Upper lobe of left lung (tissue), 4 donors: ENCODE results near the gene TMEM164.

Source experiments
- CTCF ChIP-seq, 6 experiments: fragments of 450-650 bp in 4 of 6; fragments of 200-600 bp in 2 of 6; sonication (generic) in 2 of 6; IDR thresholded peaks; one replicate each; pipeline ENCODE4 v1.5.1; 2016 to 2019; ENCODE audit warnings: antibody characterized with exemption in 6 of 6
- EP300 ChIP-seq, 4 donors: sonication (generic); formaldehyde crosslinking; IDR thresholded peaks; one replicate each; pipeline ENCODE4 v1.5.1; 2017; ENCODE audit warnings: antibody characterized with exemption in 4 of 4, control low read depth in 2 of 4
- POLR2A ChIP-seq, 4 donors: fragments of 450-650 bp; IDR thresholded peaks; one replicate each; pipeline ENCODE4 v1.5.1; 2016 to 2017; ENCODE audit warnings: antibody characterized with exemption in 4 of 4, mild to moderate bottlenecking in 2 of 4
- POLR2AphosphoS5 ChIP-seq, 2 donors: sonication (generic); formaldehyde crosslinking; IDR thresholded peaks; one replicate each; pipeline ENCODE4 v1.5.1; 2017; ENCODE audit warnings: antibody characterized with exemption in 2 of 2

- TF ChIP-seq CTCF (IDR thresholded peaks at IDR 0.05) = peak in 5 of 6 experiments; percentile 15 to 53 (median 29)
- no peak for TF ChIP-seq POLR2A (IDR thresholded peaks at IDR 0.05)
- no peak for TF ChIP-seq EP300 (IDR thresholded peaks at IDR 0.05)
- no peak for TF ChIP-seq POLR2AphosphoS5 (IDR thresholded peaks at IDR 0.05)
These were observed 153.3 kb downstream of the TMEM164 start for GRCh38 chrX:110156167-110156754.
